ENCODE data around the gene SPACA6.

DNA sequence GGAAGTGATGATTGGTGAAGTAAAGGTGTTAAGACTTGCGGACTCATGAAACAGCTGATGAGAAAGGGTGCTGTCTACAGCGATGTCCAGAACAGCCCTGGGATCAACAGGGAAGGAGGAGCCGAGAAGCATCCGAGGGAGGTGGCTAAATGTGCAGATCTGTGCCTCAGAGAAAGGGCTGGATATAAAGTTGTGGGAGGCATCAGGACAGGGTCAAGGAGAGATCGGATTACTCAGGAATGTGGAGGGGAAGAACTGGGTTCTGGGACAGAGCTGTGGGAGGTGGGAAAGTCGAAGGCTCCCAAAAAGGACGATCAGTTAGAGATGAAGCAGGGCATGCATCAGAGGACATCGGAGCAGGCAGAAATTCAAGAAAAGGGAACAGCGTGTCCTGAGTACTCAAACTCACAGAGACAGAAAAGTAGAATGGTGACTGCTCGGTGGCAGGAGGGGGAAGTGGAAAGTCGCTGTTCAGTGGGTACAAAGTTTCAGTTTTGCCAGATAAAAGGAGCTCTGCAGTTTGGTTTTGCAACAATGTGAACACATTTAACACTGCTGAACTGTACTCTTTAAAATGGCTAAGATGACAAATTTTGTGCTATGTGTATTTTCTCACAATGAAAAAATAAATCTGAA, 48.4 kb upstream of the SPACA6 start:
- TF ChIP-seq CTCF (IDR thresholded peaks at IDR 0.05; ENCODE audit: insufficient read depth, low read length, poor library complexity, severe bottlenecking) (no peak), EZH2phosphoT487 (conservative IDR thresholded peaks at IDR 0.05; ENCODE audit: low read length) (no peak)
